Aorta (tissue), 5 donors: ENCODE data around the gene SFTA2. TPM values are rescaled to one million over a fixed set of nuclear protein-coding genes. Genes with fewer than 3 reads are reported as not detected.
"Not testable (repeated sequence)": the region's sequence is repeated elsewhere in the genome, so short reads cannot be mapped to it uniquely, and the experiment has no call there.

Experiments used
- ATAC-seq: fragments of 200-7000 bp; cut with Tn5 transposase; one replicate; pipeline ENCODE4 v1.9.1; 2022; ENCODE audit warnings: moderate library complexity; ENCODE audit not compliant: low FRiP score
- DNase-seq, 2 donors: peaks; one replicate each; pipeline ENCODE4 v3.0.0-alpha.2; 2020
- H3K27ac ChIP-seq, 2 donors: one replicate each; pipeline ENCODE4 v1.5.1; 2013; ENCODE audit warnings: low read length in 2 of 2, mild to moderate bottlenecking in 2 of 2, moderate library complexity in 2 of 2, control low read depth in 1 of 2, inconsistent platforms in 1 of 2, low read depth in 1 of 2
- H3K27me3 ChIP-seq, 2 donors: one replicate each; pipeline ENCODE4 v1.6.1; 2013; ENCODE audit warnings: control low read depth in 1 of 2, low read length in 1 of 2, mild to moderate bottlenecking in 1 of 2, moderate library complexity in 1 of 2; ENCODE audit not compliant: insufficient read depth in 2 of 2, control insufficient read depth in 1 of 2
- H3K36me3 ChIP-seq, 2 donors: one replicate each; pipeline ENCODE4 v1.6.1; 2013; ENCODE audit warnings: control low read depth in 1 of 2, low read length in 1 of 2, mild to moderate bottlenecking in 1 of 2; ENCODE audit not compliant: insufficient read depth in 2 of 2, control insufficient read depth in 1 of 2
- H3K4me1 ChIP-seq, 2 donors: one replicate each; pipeline ENCODE4 v1.6.1; 2013; ENCODE audit warnings: low read length in 2 of 2, control low read depth in 1 of 2, mild to moderate bottlenecking in 1 of 2, moderate library complexity in 1 of 2; ENCODE audit not compliant: insufficient read depth in 2 of 2, control insufficient read depth in 1 of 2
- H3K4me3 ChIP-seq, 2 donors: one replicate each; pipeline ENCODE4 v1.5.1; 2013; ENCODE audit warnings: low read length in 2 of 2, control low read depth in 1 of 2, mild to moderate bottlenecking in 1 of 2
- H3K9me3 ChIP-seq: one replicate; pipeline ENCODE4 v1.6.1; 2013; ENCODE audit warnings: mild to moderate bottlenecking, low read length; ENCODE audit not compliant: control insufficient read depth
- WGBS, 2 donors: extraction: QIAGEN DNeasy Blood & Tissue Kit; methylation state at CpG; one replicate each; pipeline ENCODE4 v1.1.7; 2013; 5-methylcytosine and 5-hydroxymethylcytosine counted together
- intact Hi-C, 2 donors: fragments of 100-400 bp; cut with DNase I; formaldehyde crosslinking; loops; one replicate each; pipeline versions ENCODE4 v1.14.2 to v1.15.0; 2022
- long read RNA-seq, 2 donors: library from polyadenylated mRNA; unstranded; transcript quantifications; one replicate each; pipeline ENCODE4 v2.0.0, GENCODE V29; 2020 to 2021
- polyA plus RNA-seq, 2 donors: library from polyadenylated mRNA; stranded (reverse); fragments of 200-250 nt; gene quantifications; one replicate each; pipeline ENCODE4 v1.2.3, GENCODE V29; 2013
- total RNA-seq, 2 donors: library from RNA; stranded (reverse); fragmentation: NEBNext Ultra II Directional; extraction: Animal tissue kit (Norgen Biotek cat#: 25700); gene quantifications; one replicate each; pipeline ENCODE4 v1.2.1, GENCODE V29; 2021
- donor health status: healthy with polysubstance abuse.
- donor health status: Bipolar disorder and iron deficiency.
- donor health status: DM: no; HTN: no; CAD: no.
- donor health status: DM: no; HTN: no; CAD: no.
- donor health status: DM: yes; HTN: yes; CAD: no.

Gene SFTA2
- not detected for total RNA-seq
- polyA plus RNA-seq: 1 to 10 TPM in 1 of 2 donors, not detected in 1; 2.4 TPM
- long read RNA-seq, donor 1: 0 reads
- long read RNA-seq, donor 2, partial matches to known transcripts: 0 of 1 reads
- long read RNA-seq, donor 2, other reads (novel, unspliced or antisense): 1 of 1 reads

DNA sequence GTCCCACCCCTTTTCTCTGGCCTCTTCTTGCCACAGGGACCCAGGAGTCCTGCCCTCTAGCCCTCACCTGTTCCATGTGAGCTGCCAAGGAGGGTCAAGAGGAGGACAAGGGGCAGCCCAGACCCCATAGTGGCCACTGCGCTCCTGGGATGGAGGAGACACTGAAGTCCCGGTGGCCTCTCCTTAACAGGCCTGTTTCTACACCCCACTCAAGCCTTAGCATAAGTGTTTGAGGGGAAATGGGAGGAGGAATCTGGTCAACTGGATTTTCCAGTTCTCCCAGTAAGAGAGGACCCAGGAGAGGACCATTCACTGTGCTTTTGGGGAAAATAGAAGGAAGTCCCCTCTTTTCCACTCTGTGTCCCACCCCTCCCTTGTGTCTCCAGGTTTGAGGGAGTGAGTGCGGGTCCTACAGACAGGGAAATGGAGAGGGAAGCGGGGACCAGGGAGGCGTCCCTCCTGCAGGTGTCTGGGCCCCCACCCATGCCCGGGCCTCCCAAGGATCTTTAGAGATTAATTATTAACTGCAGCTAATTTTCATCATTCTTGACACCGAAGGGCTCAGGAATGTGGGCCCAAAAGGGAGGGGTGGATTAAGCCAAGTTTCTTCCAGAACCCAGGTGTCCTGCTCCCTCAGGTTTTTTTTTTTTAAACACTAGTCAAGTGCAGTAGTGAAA lies at the start of gene SFTA2:
SFTA2 (minus strand) TSS at position 202 of the 677 bp plus-strand sequence; CDS start at position 128, 74 bp downstream.
- Histone ChIP-seq H3K9me3 (peaks cover 2% of the 10 kb centered on the region), H3K36me3 (no peaks in the 10 kb centered on the region), H3K4me3 (no peak within 1 kb of the TSS), H3K4me1 (no peaks in the 10 kb centered on the region), H3K27ac (no peak within 1 kb of the TSS), H3K27me3 (no peaks in the 10 kb centered on the region)
- intact Hi-C loops: no loop called here
- DNase-seq (no peak), ATAC-seq (no peak)
- 88 to 89% methylated on average over 7 of the region's 7 CpGs for WGBS, 2 donors

GRCh38 chr6:30979690-30980089 lies 47.7 kb upstream of the SFTA2 start:
- H3K9me3 ChIP-seq: no peaks in the 10 kb centered on the region
- no peaks in the 10 kb centered on the region for H3K36me3 ChIP-seq
- peaks cover 0 to 2% of the 10 kb centered on the region in 2 donors for H3K27me3 ChIP-seq
- DNase-seq: no peak
- WGBS, 2 donors: 51 to 60% methylated on average over 4 of the region's 4 CpGs
- H3K4me1 ChIP-seq: no peaks in the 10 kb centered on the region
- no peak for ATAC-seq
- no peak overlapping the region for H3K4me3 ChIP-seq
- H3K27ac ChIP-seq: no peak overlapping the region
- intact Hi-C loops: no loop called here

DNA sequence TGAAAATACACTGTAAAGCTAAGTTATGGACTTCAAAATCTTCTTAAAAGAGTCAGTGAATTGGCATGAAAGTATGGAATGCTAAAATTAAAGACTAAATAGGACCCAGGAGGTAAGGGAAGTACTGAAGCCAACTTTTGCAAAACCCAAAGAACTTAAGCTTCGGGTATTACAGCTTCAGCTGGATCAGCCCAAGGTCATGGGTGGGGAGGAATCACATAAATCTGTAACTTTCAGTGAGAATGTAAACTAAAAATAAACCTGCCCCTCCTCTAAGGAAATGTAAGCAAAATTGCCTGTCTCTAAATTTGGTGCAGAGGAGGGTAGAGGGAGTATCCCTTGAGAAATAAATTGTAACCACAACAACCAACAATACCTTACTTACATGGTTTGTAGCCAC lies 47.2 kb upstream of the SFTA2 start:
- Histone ChIP-seq H3K4me3 (no peak overlapping the region), H3K9me3 (no peaks in the 10 kb centered on the region), H3K27ac (no peak overlapping the region), H3K36me3 (no peaks in the 10 kb centered on the region), H3K4me1 (no peaks in the 10 kb centered on the region), H3K27me3 (peaks cover 0 to 2% of the 10 kb centered on the region in 2 donors)
- no peak for ATAC-seq
- 37 to 41% methylated on average over 1 of the region's 1 CpG for WGBS, 2 donors
- DNase-seq: no peak
- intact Hi-C loops: no loop called here

GRCh38 chr6:30974490-30975252 lies 42.7 kb upstream of the SFTA2 start:
- no peak for ATAC-seq
- Histone ChIP-seq H3K9me3 (no peaks in the 10 kb centered on the region), H3K27me3 (peaks cover 0 to 2% of the 10 kb centered on the region in 2 donors), H3K36me3 (no peaks in the 10 kb centered on the region), H3K27ac (no peak overlapping the region), H3K4me1 (no peaks in the 10 kb centered on the region), H3K4me3 (no peak overlapping the region)
- intact Hi-C loops: no loop called here
- no peak for DNase-seq
- 67 to 69% methylated on average over 4 of the region's 4 CpGs for WGBS, 2 donors

DNA sequence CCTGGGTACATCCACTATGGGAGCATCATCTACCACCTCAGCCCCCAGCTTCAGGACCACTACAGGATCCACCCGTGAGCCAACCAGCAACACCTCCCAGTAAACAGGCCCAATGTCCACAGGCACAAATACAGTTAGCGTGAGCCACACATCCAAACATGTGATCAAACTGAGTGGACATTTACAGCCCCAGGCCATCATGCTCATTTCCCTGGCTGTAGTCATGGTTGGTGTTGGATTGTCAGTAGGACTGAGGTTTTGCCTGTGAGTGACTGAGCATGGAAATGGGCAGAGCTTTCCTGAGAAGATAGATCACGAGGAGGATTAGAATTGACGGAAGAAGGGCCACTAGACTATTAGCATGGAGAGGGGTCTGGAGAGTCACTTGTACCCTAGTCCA lies 40.8 kb upstream of the SFTA2 start:
- no peak overlapping the region for H3K27ac ChIP-seq
- H3K27me3 ChIP-seq: no peaks in the 10 kb centered on the region
- DNase-seq (no peak), ATAC-seq (no peak)
- no peaks in the 10 kb centered on the region for H3K36me3 ChIP-seq
- H3K4me1 ChIP-seq: no peaks in the 10 kb centered on the region
- no peak overlapping the region for H3K4me3 ChIP-seq
- no peaks in the 10 kb centered on the region for H3K9me3 ChIP-seq
- intact Hi-C loops: no loop called here
- WGBS, 2 donors: 92% methylated on average over 4 of the region's 4 CpGs

- no peak for DNase-seq
- intact Hi-C loops: no loop called here
- WGBS, 2 donors: 79 to 85% methylated on average over 5 of the region's 5 CpGs
Measured at GRCh38 chr6:30970946-30971345, 39.0 kb upstream of the SFTA2 start.

DNA sequence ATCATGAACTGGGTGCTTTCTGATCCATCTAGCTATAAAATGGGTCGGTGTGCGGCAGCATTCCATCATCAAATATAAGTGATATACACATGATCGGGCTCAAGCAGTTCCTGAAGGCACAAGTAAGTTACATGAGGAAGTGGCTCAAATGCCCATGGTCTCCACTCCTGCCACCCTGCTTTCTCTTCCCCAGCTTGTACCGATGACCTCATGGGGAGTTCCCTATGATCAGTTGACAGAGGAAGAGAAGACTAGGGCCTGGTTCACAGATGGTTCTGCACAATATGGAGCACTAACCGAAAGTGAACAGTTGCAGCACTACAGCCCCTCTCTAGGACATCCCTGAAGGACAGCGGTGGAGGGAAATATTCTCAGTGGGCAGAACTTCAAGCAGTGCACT lies 37.2 kb upstream of the SFTA2 start:
- H3K27me3 ChIP-seq, H3K4me3 ChIP-seq, H3K27ac ChIP-seq, H3K4me1 ChIP-seq, H3K36me3 ChIP-seq, H3K9me3 ChIP-seq, ATAC-seq, intact Hi-C loops: not testable (repeated sequence)
- DNase-seq: peak in 1 of 2 donors; percentile 63
- WGBS, 2 donors: 87 to 94% methylated on average over 6 of the region's 6 CpGs

More at GRCh38 chr6:30970946-30971345, 39.0 kb upstream of the SFTA2 start:
- Histone ChIP-seq H3K36me3 (no peaks in the 10 kb centered on the region), H3K27ac (no peak overlapping the region), H3K4me1 (no peaks in the 10 kb centered on the region), H3K9me3 (no peaks in the 10 kb centered on the region), H3K27me3 (no peaks in the 10 kb centered on the region), H3K4me3 (no peak overlapping the region)
- ATAC-seq: no peak

DNA sequence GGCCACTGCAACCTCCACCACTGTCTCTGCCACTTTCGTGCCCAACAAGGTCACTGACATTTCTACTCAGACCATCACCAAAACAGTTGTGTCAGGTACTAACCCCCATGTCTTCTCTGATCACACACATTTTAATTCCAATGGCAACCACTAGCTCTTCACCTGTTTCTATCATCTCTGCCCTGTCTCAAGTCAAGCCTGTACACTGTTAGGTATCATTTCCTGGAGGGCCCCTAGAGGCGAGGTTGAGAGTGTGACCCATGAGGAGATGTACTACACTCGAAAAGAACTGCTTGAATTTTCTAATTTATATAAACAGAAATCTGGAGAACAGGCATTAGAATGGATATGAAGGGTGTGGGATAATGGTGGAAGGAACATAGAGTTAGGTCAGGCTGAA lies 34.2 kb upstream of the SFTA2 start:
- 74 to 76% methylated on average over 3 of the region's 3 CpGs for WGBS, 2 donors
- DNase-seq (no peak), ATAC-seq (no peak)

More for the DNA sequence above, 34.2 kb upstream of the SFTA2 start:
- Histone ChIP-seq H3K27me3 (peaks cover 0 to 1% of the 10 kb centered on the region in 2 donors), H3K4me3 (no peak overlapping the region), H3K9me3 (no peaks in the 10 kb centered on the region), H3K27ac (no peak overlapping the region), H3K36me3 (no peaks in the 10 kb centered on the region), H3K4me1 (no peaks in the 10 kb centered on the region)
- intact Hi-C loops: no loop called here
